GM13976 (cell line): ENCODE data around the gene ARID4B.

Source experiments
- DNase-seq: peaks from one replicate; pipeline ENCODE4 v3.0.0; 2012; ENCODE audit warnings: low spot score
- in situ Hi-C: fragments of 300-500 bp; cut with MboI; formaldehyde crosslinking; loops from one replicate; pipeline ENCODE4 v1.12.0; 2022; ENCODE audit warnings: low sequenced_read_pairs, mixed read lengths, inconsistent platforms; ENCODE audit not compliant: unreplicated experiment
- TF ChIP-seq, protein P1 (sequence below): IDR thresholded peaks from 2 replicates; pipeline ENCODE4 v1.5.1; 2012; ENCODE audit warnings: borderline replicate concordance, mild to moderate bottlenecking; ENCODE audit not compliant: insufficient read depth; ENCODE audit errors: extremely low read depth, missing control alignments, control extremely low read depth

ARID4B gene

DNA sequence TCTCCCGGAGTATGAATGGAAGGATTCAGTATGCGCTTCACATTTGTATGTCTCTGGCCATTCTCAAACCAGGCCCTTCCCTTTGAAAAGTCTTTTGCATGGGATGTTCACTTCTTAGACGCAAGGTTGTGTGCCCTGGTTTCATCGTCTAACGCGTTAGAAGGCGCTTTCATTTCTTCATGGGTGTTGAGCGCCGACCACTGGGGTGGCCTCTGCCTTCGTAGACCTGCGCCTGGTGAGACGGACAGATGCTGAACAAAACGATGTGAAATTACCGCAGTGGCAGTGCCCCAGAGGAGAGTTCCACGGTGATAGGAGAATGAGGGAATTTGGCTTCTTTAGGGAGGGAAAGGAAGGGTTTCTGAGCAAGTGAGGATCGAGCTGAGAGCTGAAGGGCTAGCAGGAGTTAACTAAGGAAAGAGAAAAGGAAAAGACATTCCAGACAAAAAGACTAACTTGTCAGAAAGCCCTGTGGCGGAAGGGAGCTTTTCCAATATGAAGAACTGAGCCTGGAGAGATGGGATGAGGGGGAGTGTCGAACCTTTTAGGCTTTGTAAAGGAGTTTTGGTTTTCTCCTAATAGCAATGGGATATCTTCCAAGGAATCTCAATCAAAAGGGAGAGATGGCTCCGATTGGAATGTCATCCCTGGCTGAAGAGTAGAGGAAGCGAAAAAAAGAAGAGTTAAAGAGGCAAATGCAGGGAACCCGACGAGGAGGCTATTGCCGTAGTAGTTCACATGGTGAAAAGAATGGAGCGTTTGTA, 1.3 kb upstream of the ARID4B start:
- TF ChIP-seq, protein P1, sequence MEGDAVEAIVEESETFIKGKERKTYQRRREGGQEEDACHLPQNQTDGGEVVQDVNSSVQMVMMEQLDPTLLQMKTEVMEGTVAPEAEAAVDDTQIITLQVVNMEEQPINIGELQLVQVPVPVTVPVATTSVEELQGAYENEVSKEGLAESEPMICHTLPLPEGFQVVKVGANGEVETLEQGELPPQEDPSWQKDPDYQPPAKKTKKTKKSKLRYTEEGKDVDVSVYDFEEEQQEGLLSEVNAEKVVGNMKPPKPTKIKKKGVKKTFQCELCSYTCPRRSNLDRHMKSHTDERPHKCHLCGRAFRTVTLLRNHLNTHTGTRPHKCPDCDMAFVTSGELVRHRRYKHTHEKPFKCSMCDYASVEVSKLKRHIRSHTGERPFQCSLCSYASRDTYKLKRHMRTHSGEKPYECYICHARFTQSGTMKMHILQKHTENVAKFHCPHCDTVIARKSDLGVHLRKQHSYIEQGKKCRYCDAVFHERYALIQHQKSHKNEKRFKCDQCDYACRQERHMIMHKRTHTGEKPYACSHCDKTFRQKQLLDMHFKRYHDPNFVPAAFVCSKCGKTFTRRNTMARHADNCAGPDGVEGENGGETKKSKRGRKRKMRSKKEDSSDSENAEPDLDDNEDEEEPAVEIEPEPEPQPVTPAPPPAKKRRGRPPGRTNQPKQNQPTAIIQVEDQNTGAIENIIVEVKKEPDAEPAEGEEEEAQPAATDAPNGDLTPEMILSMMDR = peak; percentile 43
- peak; percentile 59 for DNase-seq
- in situ Hi-C loops = no loop called here

DNA sequence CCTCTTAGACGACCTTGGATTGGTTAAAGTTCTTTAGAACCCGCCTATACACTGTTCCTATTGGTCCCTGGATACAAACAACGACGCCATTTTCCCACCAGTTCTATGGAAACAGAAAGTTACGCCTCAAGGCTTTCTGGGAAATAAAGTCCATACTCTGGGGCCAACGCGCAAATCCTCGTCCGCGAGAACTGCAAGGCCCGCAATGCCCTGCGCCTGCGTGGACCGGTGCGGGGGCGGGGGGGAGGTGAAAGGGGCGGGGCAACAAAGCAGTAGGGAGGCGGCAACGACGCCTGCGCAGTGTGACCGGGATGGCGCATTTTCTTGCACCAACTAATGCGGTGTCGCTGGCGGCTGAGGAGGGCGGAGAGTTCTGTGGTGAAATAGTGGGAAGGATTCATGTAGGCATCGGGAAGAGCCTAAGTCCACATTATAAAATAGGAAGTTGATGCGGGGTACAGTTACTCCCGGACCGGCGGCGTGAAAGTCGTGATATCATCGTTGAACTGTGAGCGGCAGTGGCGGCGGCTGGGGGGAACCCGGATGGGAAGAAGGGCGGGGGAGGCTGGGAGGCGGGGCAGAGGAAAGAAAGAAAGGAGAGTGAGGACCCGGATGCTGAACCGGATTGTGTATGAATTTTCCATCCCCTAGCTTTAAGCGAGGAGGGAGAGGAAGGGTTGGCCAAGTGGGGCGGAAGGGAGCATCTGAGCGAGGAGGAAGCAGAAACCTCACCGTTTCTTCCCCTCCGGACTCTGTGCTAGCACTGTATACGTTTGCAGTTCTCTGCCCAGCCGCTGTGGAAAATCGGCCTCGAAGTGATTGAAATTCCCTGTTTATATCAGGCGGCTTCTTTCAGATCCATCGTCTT, 526 bp upstream of the ARID4B start, which contains the start of gene GGPS1:
Gene GGPS1, plus strand, starts transcription at position 300 of the 868 bp plus-strand sequence. CDS start 6,695 bp downstream, outside the sequence.
- in situ Hi-C loops = no loop called here
- TF ChIP-seq, protein P1 = no peak
- DNase-seq = peak; percentile 92

DNA sequence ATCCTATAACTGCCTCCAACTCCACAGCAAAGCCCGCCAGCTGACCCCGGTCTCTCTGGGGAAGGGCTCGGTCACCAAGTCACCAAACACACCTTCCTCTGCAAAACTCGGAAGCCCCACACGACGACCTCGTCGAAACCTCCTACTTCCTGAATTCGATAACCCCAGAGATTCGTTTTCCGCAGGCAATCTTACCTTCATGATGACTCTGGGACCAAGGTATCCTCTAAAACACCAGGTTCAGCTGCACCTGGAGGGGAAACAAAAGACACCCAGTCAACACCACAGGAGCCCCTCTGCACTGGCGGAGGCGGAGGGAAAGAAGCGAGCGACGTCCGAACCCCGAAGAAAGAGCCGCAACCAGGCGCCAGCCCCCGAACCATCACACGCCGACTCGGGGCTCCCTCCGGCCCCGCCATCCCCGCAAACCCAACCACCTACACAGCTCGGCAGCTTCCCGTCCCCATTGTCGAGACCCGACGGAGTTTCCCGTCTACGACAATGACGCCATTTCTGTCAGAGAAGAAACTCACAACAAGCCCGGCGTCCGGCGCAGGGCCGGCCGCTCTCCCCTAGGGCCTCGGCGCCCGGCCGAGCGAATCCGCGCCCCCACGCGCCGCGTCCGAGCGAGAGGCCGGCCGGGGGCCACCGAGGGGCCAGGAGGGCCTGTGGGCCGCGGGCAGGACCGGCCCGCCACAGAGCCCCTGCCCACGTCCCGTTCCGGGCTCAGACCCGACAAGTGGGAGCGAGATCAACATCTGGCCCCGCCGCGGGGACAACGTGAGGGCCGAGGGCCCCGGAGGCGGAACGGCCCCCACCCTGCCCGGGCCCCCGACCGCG, 1.0 kb downstream of the ARID4B start:
- TF ChIP-seq, protein P1 = no peak
- in situ Hi-C loops = no loop called here
- peak; percentile 60 for DNase-seq

DNA sequence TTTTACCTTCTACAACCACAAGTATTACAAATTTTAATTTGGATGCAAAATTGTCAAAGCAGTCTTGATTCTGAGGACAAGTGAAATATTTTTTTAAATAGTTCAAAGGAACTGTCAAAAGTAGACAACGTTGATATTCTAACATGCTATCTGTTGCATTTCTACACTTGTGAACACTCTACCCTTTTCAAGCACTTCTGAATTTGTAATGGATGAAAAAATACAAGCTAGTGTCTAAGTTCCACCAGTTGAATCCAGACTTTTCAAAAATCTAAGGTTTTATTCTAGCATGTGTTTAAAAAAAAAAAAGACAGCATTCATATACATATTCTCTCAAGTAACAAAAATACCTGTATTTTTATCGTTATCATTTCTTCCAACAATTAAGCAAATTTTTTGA, 2.1 kb downstream of the ARID4B start:
- TF ChIP-seq, protein P1 = no peak
- in situ Hi-C loops = no loop called here
- DNase-seq = no peak

DNA sequence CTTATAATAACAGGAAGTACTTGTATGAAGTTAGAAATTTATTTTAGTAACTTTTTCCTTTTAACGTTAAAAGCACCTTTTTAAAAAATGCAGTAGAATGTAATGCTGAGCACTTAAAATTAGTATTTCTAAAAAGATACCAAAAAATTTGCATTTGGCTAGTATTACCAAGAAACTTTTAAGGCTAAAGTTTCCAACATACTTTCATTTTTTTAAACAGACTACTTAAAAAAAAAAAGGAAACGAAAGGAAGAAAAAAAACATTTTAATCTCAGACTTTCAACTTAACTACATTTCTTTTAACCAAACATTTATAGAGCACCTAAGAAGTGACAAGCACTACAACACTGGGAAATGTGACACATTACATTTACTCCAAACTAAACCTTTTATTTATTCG, 2.8 kb downstream of the ARID4B start:
- DNase-seq = no peak
- TF ChIP-seq, protein P1 = no peak
- in situ Hi-C loops = no loop called here

DNA sequence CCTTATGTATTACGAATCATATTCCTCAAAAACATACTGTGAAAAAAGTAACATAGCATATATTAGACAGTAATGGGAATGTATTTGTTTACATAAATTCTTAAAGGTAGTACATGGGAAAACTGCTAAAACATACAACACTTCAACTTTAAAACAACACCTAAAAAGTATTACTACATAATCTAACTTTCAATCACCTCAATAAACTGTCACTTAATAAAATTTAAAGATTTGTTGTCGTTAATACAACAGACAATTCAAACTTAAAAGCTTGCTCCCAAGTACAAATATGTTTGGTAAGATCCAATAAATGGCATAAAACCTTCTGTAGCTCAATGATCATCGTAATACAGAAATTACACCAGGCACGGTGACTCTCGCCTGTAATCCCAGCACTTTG, 3.7 kb downstream of the ARID4B start:
- TF ChIP-seq, protein P1 = no peak
- in situ Hi-C loops = no loop called here
- no peak for DNase-seq
